Naive B cell (primary cell): ENCODE measurements around the gene TBXA2R. TPM values are rescaled to one million over a fixed set of nuclear protein-coding genes. Genes with fewer than 3 reads are reported as not detected.
"Not testable (repeated sequence)": the region's sequence is repeated elsewhere in the genome, so short reads cannot be mapped to it uniquely, and the experiment has no call there.

Experiments
- ATAC-seq, 2 donors: fragments of 150-1000 bp; cut with Tn5 transposase; 2 replicates each; pipeline ENCODE4 v1.10.0; 2021; ENCODE audit warnings: low read depth in 2 of 2, mild to moderate bottlenecking in 2 of 2, moderate library complexity in 2 of 2
- DNase-seq: peaks from one replicate; pipeline ENCODE4 v3.0.0; 2022
- H3K27ac Mint-ChIP-seq, 6 donors: one replicate each; pipeline ENCODE4 v1.8.0; 2020 to 2022; ENCODE audit warnings: mild to moderate bottlenecking in 6 of 6, mixed read lengths in 6 of 6, moderate library complexity in 5 of 6, inconsistent platforms in 2 of 6
- H3K27me3 Mint-ChIP-seq, 3 donors: one replicate each; pipeline ENCODE4 v1.8.0; 2021 to 2022; ENCODE audit warnings: mixed read lengths in 3 of 3, mild to moderate bottlenecking in 1 of 3
- H3K36me3 Mint-ChIP-seq, 2 donors: one replicate each; pipeline ENCODE4 v1.8.0; 2020 to 2022; ENCODE audit warnings: mixed read lengths in 2 of 2, inconsistent platforms in 1 of 2, mild to moderate bottlenecking in 1 of 2
- H3K4me1 Mint-ChIP-seq, 3 donors: one replicate each; pipeline ENCODE4 v1.8.0; 2020 to 2022; ENCODE audit warnings: mixed read lengths in 3 of 3, inconsistent platforms in 1 of 3, mild to moderate bottlenecking in 1 of 3, moderate library complexity in 1 of 3
- H3K4me3 Mint-ChIP-seq, 8 donors: one replicate each; pipeline ENCODE4 v1.8.0; 2020 to 2022; ENCODE audit warnings: mild to moderate bottlenecking in 8 of 8, mixed read lengths in 8 of 8, moderate library complexity in 8 of 8, inconsistent platforms in 2 of 8
- H3K9me3 Mint-ChIP-seq, 7 donors: one replicate each; pipeline ENCODE4 v1.8.0; 2020 to 2022; ENCODE audit warnings: mixed read lengths in 7 of 7, mild to moderate bottlenecking in 5 of 7, inconsistent platforms in 2 of 7, moderate library complexity in 1 of 7
- polyA plus RNA-seq, 6 donors: library from polyadenylated mRNA; unstranded; fragments of 300-500 nt; fragmentation: Illumina TruSeq; gene quantifications; one replicate each; pipeline ENCODE4 v1.2.3, GENCODE V29; 2021; ENCODE audit warnings: low read depth in 6 of 6

The TBXA2R gene
- polyA plus RNA-seq, 6 donors from 2014 or later: 15.9 to 32.5 (median 22.7) TPM

DNA sequence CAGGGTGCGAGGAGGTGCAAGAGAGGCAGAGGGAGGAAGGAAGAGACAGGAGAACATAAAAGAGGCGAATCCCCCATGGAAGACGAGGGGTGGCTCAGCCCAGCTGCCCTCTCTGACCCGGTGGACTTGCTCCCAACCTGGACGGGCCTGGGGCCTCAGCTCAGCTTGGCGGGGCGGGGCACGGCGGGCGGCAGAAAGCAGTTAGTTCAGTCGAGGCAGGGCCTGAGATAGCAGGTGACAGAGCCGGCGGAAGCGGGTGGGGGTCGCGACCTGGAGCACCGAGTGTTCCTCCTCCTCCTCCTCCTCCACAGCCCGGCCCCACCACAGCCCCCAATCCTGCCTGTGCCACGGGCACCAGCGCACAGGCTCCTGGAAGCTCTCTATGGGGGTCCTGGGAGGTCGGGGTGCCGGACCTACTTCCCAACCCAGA lies 26.9 kb upstream of the TBXA2R start:
- no peak for ATAC-seq
- no peaks in the 10 kb centered on the region for H3K36me3 Mint-ChIP-seq
- H3K9me3 Mint-ChIP-seq: no peaks in the 10 kb centered on the region
- no peak overlapping the region for H3K4me3 Mint-ChIP-seq
- H3K27me3 Mint-ChIP-seq: no peaks in the 10 kb centered on the region
- no peak overlapping the region for H3K27ac Mint-ChIP-seq
- H3K4me1 Mint-ChIP-seq: peaks cover 0 to 3% (median 0%) of the 10 kb centered on the region in 3 donors
- DNase-seq: no peak

DNA sequence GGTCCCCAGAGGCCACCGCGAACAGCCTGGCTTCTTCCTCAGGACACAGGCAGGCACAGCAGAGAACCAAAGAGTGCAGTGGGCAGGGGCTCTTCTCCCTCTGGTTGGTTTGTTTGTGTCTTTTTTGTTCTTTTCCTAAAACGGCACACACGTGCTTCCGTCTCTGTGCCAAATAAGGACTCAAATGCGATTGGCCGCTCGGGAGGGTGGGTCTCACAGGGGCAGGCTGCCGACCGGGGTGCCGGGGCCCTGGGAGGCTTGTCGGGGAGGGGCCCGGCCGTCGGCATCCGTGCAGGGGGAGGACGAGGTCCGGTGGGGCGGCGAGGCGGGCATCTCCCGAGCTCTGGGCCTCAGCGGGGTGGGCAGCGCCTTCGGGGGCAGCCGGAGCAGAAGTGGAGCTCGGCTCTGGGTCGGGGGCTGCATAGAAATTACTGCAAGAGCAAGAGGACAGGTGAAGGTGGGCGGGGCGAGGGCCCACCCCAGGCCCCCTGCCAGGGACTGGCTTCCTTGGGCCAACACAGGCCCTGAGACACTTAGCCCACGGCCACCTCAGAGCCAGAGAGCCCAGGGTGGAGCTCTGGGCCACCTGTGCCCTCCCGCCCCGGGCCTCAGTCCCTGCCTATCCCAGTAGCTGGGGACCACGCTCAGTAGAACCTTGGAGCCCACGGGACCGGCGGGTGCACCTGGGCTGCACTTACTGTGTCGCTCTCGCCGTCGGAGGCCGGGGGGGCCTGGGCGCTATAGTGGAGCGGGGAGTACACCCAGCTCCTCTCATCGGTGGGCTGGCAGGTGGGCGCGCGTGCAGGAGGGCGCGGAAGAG lies 26.3 kb upstream of the TBXA2R start:
- no peak for DNase-seq
- peaks cover 0 to 3% (median 0%) of the 10 kb centered on the region in 3 donors for H3K4me1 Mint-ChIP-seq
- ATAC-seq: no peak
- no peaks in the 10 kb centered on the region for H3K9me3 Mint-ChIP-seq
- H3K36me3 Mint-ChIP-seq: no peaks in the 10 kb centered on the region
- H3K27ac Mint-ChIP-seq: no peak overlapping the region
- no peak overlapping the region for H3K4me3 Mint-ChIP-seq
- no peaks in the 10 kb centered on the region for H3K27me3 Mint-ChIP-seq

DNA sequence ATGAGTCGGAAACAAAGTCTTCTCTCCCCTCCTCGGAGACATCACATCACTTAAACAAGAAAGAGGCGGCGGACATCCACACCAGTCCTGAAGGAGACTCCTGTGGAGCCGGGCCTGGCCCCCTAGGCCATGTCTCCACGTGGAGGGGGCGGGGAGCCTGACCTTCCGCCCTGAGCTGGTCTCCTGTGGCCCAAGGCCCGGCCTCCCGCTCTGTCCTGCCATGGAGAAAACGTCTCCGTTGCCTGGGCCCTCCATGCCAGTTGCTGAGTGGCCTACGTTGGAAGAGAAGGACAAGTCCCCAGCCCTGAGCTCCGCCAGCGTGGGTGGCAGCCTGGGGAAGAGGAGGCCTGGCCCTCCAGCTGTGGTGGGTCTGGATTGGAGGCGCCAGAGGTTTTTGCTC lies 25.4 kb upstream of the TBXA2R start:
- H3K27ac Mint-ChIP-seq: no peak overlapping the region
- no peaks in the 10 kb centered on the region for H3K9me3 Mint-ChIP-seq
- ATAC-seq (no peak), DNase-seq (no peak)
- no peaks in the 10 kb centered on the region for H3K36me3 Mint-ChIP-seq
- peak overlapping the region in 1 of 8 donors; percentile 74 for H3K4me3 Mint-ChIP-seq
- H3K4me1 Mint-ChIP-seq: peaks cover 1 to 8% (median 2%) of the 10 kb centered on the region in 3 donors
- H3K27me3 Mint-ChIP-seq: no peaks in the 10 kb centered on the region

DNA sequence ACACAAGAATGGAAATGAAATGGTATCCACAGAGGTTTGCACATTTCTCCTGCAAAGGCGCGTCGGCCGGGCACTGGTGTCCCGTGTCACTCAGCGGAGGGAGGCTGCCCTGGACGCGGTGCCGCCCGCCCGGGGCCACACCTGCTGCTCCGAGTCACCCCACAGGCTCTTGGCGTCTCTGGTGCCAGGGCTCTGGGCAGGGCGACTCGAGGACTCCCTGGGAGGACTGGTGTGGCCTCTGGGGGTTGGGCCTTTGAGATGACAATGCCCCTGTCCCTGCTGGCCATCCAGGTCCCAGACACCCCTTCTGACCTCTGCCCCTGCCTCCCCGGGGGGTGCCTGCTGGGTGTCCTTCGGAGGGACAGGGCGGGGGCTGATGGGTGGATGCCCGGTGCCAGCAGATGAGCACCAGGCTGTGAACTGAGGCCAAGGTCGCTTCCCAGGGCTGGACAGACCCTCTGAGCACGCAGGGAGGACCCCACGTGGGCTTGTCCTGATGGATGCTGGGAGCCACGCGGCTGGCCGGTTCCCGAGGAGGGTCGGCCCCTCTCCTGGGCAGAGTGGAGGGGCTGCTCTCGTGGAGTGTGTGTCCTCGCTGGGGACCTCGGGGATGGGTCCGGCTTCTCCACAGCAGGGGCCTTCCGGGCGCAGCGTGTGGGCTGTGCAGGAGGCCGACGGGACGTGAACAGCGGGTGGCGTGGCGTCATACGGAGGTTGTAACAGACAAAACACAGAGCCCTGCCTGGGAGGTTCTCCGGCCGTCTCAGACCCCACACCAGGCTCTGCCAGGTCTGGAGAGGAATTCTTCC lies 24.6 kb upstream of the TBXA2R start:
- DNase-seq: no peak

DNA sequence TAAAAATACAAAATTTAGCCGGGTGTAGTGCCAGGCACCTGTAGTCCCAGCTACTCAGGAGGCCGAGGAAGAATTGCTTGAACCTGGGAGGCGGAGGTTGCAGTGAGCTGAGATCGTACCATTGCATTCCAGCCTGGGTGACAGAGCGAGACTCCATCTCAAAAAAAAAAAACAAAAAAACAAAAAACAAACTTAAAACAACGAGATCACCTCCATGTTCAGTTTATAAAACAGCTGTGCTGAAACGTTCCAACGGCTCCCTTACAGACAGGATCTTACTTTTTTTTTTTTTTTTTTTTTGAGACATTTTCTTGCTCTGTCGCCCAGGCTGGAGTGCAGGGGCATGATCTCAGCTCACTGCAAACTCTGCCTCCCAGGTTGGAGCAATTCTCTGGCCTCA lies 22.1 kb upstream of the TBXA2R start:
- not testable (repeated sequence) for H3K9me3 Mint-ChIP-seq, ATAC-seq, DNase-seq, H3K36me3 Mint-ChIP-seq, H3K27me3 Mint-ChIP-seq, H3K27ac Mint-ChIP-seq
- peaks cover 22 to 34% (median 23%) of the 10 kb centered on the region in 3 donors for H3K4me1 Mint-ChIP-seq
- peak overlapping the region in 1 of 8 donors; percentile 54 for H3K4me3 Mint-ChIP-seq

More for the DNA sequence above, 24.6 kb upstream of the TBXA2R start:
- ATAC-seq: no peak
- no peaks in the 10 kb centered on the region for H3K27me3 Mint-ChIP-seq
- H3K36me3 Mint-ChIP-seq: no peaks in the 10 kb centered on the region
- H3K4me3 Mint-ChIP-seq: no peak overlapping the region
- H3K27ac Mint-ChIP-seq: no peak overlapping the region
- no peaks in the 10 kb centered on the region for H3K9me3 Mint-ChIP-seq
- H3K4me1 Mint-ChIP-seq: peaks cover 9 to 15% (median 10%) of the 10 kb centered on the region in 3 donors

DNA sequence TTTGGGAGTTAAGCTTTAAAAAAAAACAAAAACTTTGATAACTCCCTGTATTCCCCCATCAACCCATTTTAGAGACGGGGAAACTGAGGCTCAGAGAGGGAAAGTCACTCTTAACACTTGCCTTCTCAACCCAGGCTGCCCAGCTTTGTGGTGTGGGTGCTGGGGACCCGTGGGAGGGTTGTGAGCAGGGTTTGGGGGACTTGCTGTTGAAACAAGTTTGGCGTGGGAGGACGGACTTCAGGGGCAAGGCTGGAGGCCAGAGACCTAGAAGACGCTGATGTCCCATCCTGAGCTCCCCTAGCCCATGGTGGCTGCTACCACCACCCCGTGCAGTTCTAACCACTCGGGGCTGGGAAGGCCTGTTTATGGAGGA lies 20.7 kb upstream of the TBXA2R start:
- H3K9me3 Mint-ChIP-seq: no peaks in the 10 kb centered on the region
- ATAC-seq (no peak), DNase-seq (no peak)
- peaks cover 22 to 36% (median 23%) of the 10 kb centered on the region in 3 donors for H3K4me1 Mint-ChIP-seq
- peak overlapping the region in 5 of 6 donors; percentile 96 to 100 (median 99) for H3K27ac Mint-ChIP-seq
- H3K36me3 Mint-ChIP-seq: no peaks in the 10 kb centered on the region
- no peaks in the 10 kb centered on the region for H3K27me3 Mint-ChIP-seq
- peak overlapping the region in 7 of 8 donors; percentile 91 to 99 (median 98) for H3K4me3 Mint-ChIP-seq

DNA sequence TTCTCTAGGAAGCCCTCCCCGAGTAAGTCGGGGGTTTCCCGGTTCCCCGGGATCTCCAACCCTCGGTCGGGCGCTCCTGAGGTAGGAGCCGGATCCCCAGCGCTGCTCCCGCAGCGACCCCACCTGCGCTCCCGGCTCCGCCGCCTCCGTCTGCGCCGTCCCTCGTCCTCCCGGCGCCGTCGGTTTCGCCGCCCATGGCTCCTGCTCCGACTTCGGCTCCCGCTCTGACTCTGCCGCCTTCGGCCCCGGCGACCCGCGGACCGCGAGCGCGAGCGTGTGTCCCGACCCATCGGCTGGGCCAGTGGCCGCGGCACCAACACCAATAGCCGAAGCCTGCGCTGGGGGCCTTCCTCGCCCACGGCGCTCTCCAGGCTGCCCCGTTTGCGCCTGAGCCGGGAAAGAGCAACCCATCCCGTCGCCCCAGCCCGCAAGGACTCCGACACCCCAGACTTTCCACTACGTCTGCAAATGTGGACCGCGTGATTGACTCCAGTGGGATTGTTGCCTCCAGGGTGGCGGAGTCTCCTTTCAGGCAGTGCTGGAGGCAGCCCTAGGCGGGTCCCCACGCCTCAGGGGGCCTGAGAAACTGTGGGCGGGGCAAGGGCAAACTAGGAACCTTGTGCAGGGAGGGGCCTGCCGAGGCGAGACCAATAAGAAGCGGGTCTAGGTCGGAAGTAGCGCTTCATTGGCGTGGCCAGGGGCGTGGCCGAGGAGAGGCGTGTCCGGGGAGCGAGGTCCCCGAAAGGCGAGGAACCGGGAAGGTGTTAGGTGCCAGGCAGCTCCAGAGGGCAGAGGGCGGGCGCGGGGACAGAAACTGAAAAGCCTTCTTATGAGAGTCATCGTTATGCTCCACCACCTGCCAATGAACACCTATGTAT lies 20.0 kb upstream of the TBXA2R start, which contains the start of gene CACTIN:
Gene CACTIN (minus strand): TSS at position 318 of the 878 bp plus-strand sequence. CDS start 28 bp downstream, at position 290.
- peak; percentile 99 for DNase-seq
- peak within 1 kb of the TSS; percentile 96 to 100 (median 99) for H3K27ac Mint-ChIP-seq
- H3K27me3 Mint-ChIP-seq: no peaks in the 10 kb centered on the region
- H3K36me3 Mint-ChIP-seq: no peaks in the 10 kb centered on the region
- no peaks in the 10 kb centered on the region for H3K9me3 Mint-ChIP-seq
- H3K4me1 Mint-ChIP-seq: peaks cover 22 to 36% (median 24%) of the 10 kb centered on the region in 3 donors
- H3K4me3 Mint-ChIP-seq: peak within 1 kb of the TSS; percentile 91 to 100 (median 98)
- peak; percentile 94 to 96 for ATAC-seq

DNA sequence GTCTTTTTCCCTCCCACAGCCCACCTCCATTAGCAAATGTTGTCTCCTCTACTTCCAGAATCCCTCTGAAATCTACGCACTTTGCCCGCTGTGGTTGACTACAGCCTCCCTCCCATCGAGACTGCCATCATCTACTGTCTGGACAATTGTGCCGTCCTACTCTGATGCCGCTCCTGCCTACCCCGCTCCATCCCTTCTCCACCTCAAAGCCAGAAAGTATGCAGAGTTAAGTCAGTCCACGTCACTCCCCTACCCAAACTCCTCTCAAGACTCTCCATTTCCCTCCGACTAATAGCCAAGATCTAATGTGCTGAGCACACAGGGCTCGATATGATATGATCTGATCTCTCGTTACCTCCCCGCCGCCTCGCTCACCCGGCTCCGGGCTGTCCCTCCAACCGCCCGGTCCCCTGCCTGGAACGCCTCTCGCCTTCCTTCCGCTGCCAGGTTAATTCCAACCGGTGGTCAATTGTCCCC lies 19.4 kb upstream of the TBXA2R start:
- no peak for ATAC-seq
- Mint-ChIP-seq H3K4me1 (peaks cover 26 to 36% (median 29%) of the 10 kb centered on the region in 3 donors), H3K27me3 (no peaks in the 10 kb centered on the region), H3K36me3 (no peaks in the 10 kb centered on the region), H3K4me3 (peak overlapping the region; percentile 91 to 100 (median 98)), H3K27ac (peak overlapping the region; percentile 4 to 100 (median 84)), H3K9me3 (no peaks in the 10 kb centered on the region)
- no peak for DNase-seq

DNA sequence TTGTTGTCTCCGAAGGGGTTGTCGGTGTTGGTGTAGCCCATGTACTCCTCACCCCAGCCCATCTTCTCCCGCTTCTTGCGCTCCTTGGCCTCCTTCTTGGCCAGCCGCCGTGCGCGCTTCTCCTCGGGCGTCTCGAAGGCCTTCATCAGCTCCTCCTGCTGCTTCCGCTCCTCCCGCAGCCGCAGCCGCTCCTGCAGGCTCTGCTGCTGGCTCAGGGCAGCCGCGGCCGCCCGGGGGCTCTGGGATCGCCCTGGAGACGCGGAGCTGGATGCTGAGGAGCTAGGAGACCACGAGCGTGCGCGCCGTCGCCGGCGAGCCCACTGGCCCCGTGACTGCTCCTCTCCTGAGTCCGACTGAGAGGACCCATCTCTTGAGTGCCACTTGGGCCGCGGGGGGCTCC lies 17.0 kb upstream of the TBXA2R start:
- ATAC-seq (no peak), DNase-seq (no peak)
- H3K36me3 Mint-ChIP-seq: no peaks in the 10 kb centered on the region
- H3K27me3 Mint-ChIP-seq: no peaks in the 10 kb centered on the region
- no peaks in the 10 kb centered on the region for H3K9me3 Mint-ChIP-seq
- H3K4me1 Mint-ChIP-seq: peaks cover 26 to 33% (median 29%) of the 10 kb centered on the region in 3 donors
- H3K27ac Mint-ChIP-seq: peak overlapping the region in 1 of 6 donors; percentile 65
- H3K4me3 Mint-ChIP-seq: peak overlapping the region in 5 of 8 donors; percentile 63 to 91 (median 84)

DNA sequence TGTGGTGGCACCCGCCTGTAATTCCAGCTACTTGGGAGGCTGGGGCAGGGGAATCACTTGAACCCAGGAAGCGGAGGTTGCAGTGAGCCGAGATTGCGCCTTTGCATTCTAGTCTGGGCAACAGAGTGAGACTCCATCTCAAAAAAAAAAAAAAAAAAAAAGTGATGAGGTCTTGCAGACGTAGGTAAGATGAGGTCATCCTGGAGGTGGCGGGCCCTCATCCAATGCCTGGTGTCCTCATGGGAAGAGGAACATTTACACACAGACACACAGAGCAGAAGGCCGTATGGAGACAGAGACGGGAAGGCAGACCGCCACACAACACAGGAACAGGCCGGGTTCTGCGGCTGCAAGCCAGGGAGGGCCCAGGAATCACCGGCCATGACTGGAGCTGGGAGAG lies 15.5 kb upstream of the TBXA2R start:
- Mint-ChIP-seq H3K27me3 (no peaks in the 10 kb centered on the region), H3K4me1 (peaks cover 35 to 40% (median 39%) of the 10 kb centered on the region in 3 donors), H3K9me3 (no peaks in the 10 kb centered on the region), H3K27ac (peak overlapping the region in 1 of 6 donors; percentile 54), H3K4me3 (peak overlapping the region in 4 of 8 donors; percentile 39 to 78 (median 60)), H3K36me3 (no peaks in the 10 kb centered on the region)
- DNase-seq: no peak
- ATAC-seq: no peak

DNA sequence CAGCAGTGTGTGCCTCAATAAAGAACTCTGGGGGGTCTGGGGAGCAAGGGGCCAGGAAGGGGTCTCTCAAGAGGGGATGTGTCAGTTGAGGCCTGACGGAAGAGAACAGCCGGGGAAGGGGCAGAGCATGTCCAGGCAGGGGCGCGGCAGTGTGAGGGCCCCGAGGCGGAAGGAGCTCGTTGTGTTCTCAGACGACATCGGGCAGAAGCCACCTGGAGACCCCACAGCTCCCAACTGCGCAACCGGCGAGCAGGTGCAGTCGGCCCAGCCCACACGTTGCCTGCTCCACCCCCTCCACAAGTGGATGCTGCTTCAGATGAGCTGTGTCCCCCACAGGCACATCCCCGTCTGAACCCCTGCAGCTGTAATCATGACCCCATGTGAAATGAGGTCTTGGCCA lies 15.0 kb upstream of the TBXA2R start:
- no peak for ATAC-seq
- H3K27me3 Mint-ChIP-seq: no peaks in the 10 kb centered on the region
- DNase-seq: no peak
- H3K27ac Mint-ChIP-seq: no peak overlapping the region
- peak overlapping the region in 1 of 8 donors; percentile 3 for H3K4me3 Mint-ChIP-seq
- no peaks in the 10 kb centered on the region for H3K36me3 Mint-ChIP-seq
- H3K4me1 Mint-ChIP-seq: peaks cover 33 to 40% (median 39%) of the 10 kb centered on the region in 3 donors
- H3K9me3 Mint-ChIP-seq: no peaks in the 10 kb centered on the region

DNA sequence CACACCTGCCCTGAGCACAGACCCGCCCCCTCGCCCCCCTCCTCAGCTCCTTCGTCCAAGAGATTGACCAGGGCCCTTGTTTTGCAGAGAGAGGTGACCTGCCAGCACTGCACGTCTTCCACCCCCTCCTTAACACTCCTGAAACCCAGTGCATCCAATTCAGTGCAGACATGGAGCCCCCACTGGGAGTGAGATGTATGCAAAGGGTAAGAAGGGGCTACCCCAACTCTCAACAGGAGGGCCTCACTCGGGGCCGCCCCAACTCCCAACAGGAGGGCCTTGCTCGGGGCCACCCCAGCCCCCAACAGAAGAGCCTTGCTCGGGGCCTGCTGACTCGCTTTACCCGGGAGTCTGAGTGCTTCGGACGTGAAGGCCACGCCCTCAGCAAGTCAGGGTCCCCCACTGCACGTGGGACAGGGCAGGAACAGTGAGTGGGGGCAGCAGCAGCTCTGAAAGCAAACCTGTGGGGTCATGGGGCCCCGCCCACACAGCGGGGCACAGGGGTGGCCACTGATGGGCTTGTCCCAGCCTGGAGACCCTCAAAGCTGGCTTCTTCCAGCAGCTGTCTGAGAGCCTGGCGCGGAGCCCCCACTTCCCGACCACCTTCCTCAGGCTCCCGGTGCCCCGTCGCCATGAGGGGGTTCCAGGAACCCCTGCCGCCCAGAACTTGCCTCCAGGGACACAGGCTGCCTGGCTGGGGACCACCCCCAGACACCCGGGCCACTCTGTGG lies 14.3 kb upstream of the TBXA2R start:
- Mint-ChIP-seq H3K27ac (peak overlapping the region in 1 of 6 donors; percentile 47), H3K27me3 (no peaks in the 10 kb centered on the region), H3K4me1 (peaks cover 26 to 35% (median 33%) of the 10 kb centered on the region in 3 donors), H3K4me3 (no peak overlapping the region), H3K36me3 (no peaks in the 10 kb centered on the region), H3K9me3 (no peaks in the 10 kb centered on the region)
- DNase-seq (no peak), ATAC-seq (no peak)
